G401.6 (cell line): ENCODE data around the gene OXSR1.
"Not testable (repeated sequence)": the region's sequence is repeated elsewhere in the genome, so short reads cannot be mapped to it uniquely, and the experiment has no call there.

ENCODE experiments used
- FAIRE-seq: peaks from 2 replicates; lab custom pipeline; 2012; peaks lifted over from hg19 to GRCh38; lab: Jason Lieb, UNC

Gene OXSR1

DNA sequence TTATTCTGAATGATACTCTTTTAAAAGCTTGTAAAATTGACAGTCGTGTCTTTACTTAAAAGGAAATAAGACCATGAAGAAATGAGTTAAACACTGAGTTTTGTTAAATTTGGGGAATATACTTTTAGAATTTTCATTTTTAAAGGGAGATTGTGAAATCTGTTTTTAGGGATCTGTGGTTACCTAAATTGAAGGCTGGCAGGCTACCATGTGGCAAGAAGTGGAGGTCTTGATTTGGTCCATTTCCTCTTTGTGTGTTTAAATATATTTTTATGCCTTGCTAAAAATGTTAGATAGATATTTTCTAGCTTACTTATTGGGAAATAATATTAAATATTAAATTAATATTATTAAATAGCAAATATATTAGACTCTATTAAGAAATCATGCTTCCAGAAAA is 63.7 kb downstream of the OXSR1 start:
- FAIRE-seq: peak; percentile 71

DNA sequence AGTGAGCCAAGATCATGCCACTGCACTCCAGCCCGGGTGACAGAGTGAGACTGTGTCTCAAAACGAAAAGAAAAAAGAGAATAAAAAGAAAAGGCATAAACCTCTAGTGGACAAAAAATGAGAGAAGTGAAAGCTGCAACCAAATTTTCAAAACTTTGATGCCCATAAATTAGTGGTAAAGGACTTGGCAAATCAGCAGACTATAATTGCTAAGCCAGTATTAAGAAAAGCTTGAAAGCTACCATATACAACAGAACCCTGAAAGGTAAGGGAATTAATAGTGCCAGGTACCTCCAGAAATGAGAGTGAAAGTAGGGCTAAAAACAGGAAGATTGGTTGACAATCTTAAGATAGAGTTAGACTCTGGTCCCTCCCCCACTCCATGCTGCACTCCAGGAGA is 67.4 kb downstream of the OXSR1 start:
- no peak for FAIRE-seq

DNA sequence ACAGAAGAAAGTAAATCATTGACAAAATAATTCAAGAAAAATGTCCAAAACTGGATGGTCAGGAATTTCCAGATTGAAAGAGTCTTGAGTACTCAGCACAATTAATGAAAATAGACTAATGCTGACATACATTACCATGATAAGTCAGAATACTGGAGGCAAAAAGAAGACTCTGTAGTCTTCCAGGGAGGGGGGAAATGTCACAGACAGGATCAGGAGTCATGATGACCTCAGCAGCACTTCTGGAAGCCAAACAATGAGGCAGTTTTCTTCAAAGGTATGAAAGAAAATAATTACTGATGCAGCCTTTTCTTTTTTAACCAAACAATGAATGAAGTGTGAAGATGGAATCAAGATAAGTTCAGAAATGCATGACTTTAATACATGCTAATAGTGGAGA is 70.1 kb downstream of the OXSR1 start:
- no peak for FAIRE-seq

DNA sequence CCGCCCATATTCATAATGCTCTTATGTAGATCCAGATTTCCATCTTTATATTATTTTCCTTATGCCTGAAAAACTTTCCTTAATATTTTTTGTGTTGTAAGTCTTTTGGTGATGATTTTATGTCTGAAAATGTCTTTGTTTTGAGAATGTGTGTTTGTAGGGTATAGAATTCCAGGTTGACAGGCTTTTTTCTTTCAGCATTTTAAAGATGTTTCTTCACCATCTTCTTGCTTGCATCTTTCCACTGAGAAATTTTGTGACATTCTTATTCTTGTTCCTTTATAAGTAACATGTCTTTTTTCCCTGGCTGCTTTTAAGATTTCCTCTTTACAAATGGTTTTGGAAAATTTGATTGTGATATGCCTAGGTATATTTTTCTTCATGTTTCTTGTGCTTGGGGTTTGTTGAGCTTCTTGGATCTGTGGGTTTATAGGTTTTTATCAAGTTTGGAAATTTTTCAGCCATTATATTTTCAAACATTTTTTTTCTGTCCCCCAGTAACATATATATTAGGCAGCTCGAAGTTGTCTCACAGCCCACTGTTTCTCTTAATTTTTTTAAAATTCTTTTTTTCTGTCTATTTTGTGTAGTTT is 73.2 kb downstream of the OXSR1 start:
- FAIRE-seq: no peak

DNA sequence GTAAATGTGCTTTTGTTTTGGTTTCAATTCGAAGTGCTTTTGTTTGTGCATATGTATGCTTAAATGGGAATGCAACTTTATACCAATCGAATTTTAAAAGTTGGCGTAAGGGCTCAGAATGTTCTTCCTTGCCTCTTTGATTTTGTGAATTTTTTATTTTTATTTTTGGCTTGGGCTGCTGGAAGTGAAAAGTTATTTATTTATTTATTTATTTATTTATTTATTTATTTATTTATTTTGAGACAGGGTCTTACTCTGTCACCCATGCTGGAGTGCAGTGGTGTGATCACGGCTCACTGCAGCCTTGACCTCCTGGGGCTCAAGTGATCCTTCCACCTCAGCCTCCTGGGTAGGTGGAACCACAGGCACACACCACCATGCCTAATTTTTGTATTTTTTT is 77.5 kb downstream of the OXSR1 start:
- FAIRE-seq: not testable (repeated sequence)

DNA sequence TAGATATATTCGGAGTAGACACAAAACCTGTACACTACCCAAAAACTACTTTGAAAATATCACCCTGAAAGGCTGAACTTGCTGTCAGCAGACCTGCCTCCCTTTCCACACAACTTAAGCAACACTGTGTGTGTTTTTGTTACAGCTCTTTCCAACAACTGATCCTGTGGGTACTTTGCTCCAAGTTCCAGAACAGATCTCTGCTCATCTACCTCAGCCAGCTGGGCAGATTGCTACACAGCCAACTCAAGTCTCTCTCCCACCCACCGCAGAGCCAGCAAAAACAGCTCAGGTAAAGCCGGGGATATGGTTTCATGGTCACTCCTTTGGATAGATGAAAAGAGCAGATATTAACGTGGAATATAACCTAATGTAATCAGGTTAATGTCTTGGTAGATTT is 80.6 kb downstream of the OXSR1 start:
- no peak for FAIRE-seq

DNA sequence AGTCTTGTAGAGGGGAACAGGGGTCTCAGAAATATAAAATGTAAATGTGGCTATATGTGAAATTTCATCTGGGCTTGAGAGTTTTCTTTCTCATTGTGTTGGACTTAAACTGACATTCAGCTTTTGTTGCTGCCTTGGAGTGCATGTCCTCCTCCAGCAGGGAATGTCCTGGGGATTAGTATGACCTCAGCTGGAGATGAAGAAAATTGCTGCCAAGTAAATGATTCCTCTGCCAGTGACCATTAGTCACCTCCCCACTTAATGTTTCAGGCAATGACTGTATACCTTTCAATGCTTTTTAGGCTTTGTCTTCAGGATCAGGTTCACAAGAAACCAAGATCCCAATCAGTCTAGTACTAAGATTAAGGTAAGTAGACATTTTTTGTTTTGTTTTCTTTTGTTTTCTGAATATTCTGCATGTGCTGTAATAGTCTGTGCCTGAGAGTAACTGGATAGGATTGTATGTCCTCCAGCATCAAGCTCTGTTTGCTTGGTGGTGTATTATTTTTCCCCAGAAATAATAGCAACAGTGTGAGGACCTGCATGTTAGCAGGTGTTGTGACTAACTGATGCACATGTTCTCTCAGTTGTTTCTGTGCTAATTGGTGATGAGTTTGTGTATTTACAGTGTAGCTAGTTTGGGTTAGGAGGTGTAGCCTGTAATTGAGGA is 82.2 kb downstream of the OXSR1 start:
- FAIRE-seq: peak; percentile 87

DNA sequence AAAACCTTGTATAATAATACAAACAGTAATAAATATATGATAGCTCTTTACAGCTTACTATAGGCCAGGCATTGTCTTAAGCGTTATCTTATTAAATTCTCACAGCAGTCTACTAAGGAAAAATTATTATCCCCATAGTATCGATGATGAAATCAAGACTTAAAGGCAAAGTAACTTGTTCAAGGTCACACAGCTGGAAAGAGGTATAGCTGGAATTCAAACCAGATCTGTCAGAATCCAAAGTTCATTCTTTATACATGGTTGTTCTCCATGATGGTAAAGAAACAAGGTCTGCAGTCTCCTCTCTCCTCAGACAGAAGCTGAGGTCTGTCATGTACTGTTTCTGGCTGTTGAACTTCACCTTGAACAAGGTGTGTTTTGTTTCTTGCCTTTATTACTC is 84.9 kb downstream of the OXSR1 start:
- no peak for FAIRE-seq

DNA sequence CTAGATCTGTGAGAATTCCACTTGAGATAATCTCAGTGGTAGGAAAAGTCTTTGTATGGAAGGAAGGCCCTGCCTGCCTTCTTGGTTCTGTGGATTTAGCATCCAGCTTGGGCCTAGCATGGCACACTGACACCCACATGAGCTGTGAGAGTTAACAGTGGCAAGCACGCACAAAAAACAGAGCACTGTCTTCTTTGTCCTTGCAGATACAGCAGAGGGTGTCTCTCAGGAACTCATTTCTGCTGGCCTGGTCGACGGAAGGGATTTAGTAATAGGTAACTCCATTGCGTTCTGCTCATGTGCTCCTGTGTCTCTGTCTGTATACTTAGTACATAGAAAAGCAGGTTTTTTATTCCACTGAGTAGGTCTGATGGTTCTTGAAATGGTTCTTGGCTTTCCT is 85.9 kb downstream of the OXSR1 start:
- FAIRE-seq: no peak

DNA sequence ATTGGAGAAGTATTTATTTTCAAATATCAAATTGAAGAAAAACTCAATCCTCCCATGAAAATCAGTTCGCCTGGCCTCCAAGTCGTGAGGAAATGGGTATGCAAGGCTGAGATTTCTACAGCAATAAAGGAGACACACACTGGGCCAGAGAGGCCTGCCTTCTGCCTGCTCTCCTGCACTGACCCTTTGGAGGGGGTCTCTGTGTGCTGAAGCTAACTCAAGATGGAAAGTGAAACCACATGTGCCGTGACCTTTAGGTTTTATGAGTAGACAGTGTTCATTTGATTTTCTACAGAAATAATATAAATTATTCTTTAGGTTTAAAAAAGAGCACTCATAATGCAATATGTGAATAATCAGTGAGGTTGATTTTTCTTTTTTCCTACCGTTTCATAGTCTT is 88.4 kb downstream of the OXSR1 start:
- no peak for FAIRE-seq

DNA sequence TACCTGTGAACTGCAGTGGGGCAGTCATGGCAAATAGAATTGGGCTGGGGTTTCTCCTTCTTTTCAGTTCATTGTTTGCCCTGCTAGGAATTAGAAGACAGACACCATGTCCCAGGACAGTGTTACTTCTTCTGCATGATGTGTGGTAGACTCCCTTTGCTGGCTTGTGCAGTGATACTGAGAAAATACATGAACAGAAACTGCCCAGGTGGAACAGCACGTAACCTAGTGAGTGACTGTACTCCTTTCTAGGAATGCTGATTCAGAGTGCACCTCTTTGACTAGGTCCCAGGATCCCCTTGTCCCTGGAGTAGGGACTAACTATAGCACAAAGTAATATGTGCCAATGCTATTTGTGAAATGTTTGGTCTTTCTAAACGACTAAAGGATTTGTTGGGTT is 89.5 kb downstream of the OXSR1 start:
- no peak for FAIRE-seq

DNA sequence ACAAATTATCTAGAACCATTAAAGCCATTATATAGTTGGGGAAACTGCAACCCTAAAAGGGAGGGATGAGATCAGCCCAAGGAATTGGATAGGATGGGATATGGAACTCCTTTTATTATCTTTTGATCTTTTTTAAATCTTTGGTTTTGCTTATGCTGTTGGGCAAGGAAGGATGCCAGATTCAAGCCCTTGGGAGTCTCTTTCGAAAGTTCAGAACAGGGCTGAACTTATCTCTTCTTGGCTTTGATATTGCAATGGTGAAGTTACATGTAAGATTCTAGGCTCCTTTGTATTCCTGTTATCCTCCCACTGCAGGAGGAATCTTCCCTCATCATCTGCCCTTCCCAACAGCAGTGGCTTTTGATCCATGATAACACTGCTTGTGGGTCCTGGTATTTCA is 90.3 kb downstream of the OXSR1 start:
- FAIRE-seq: no peak

DNA sequence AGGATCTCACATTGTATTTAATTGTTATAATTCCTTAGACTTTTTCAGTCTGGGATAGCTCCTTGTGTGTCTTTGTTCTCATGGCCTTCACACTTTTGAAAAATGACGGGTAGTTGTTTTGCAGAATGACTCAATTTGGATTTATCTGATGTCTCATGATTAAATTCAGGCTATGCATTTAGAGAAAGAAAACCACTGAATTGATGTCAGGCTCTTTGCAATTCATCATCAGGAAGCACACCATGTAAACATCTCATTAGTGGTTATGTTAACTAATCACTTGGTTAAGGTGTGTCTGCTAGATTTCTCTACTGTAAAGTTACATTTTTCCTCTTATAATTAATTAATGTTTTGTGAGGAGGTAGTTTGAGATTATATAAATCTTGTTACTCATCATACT is 92.2 kb downstream of the OXSR1 start:
- no peak for FAIRE-seq

DNA sequence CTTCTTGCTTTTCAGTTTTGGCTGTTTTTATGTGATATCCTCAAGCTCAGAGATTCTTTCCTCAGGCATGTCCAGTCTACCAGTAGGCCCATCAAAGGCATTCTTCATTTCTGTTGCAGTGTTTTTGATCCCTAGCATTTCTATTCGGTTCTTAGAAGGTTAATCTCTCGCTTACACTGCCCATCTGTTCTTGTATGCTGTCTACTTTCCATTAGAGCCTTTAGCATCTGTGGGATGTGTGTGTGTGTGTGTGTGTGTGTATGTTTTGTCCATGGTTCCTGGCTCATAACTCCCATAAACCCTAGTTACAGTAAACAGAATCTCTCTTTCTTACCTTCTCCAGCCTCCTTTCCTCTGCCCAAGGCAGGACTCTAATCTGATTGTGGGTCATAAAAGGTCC is 95.1 kb downstream of the OXSR1 start:
- no peak for FAIRE-seq

DNA sequence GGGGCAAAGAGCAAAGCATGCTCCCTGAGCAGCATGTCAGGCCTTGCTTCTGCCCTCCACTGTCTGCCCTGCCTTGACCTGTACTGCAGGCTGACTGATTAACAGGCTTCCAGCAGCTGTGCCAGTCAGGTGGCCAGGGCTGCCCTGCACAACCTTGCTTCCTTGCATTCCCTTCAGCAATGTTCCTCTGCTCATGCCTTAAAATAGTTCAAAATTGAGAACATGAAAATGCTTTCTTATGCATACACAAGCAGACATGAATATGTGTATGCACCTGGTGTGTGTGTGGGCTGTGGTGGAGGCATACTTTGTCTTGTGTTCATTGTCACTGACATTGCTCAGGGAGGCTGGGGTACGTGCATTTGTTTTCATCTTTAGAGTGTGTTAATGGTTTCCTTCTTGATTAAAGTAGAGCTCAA is 99.0 kb downstream of the OXSR1 start:
- FAIRE-seq: no peak

DNA sequence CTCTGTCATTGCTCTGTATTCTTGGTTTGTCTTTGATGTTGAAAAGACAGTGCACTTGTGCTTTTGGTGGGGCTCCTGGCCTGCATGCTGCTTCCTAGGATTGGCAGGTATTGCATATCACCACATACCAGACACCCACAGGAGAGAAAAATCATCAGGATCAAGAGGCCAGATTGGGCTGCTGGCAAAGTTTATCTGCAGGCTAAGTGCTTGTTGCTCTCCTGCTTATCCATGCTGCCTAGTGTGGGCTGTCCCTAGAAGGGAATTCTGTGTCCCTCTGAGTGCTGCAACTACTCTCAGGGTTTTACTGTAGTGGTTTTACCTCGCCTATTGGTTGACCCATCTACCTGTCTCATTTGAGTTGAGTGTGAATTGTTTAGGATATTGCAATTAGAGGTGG is 99.4 kb downstream of the OXSR1 start:
- FAIRE-seq: no peak

DNA sequence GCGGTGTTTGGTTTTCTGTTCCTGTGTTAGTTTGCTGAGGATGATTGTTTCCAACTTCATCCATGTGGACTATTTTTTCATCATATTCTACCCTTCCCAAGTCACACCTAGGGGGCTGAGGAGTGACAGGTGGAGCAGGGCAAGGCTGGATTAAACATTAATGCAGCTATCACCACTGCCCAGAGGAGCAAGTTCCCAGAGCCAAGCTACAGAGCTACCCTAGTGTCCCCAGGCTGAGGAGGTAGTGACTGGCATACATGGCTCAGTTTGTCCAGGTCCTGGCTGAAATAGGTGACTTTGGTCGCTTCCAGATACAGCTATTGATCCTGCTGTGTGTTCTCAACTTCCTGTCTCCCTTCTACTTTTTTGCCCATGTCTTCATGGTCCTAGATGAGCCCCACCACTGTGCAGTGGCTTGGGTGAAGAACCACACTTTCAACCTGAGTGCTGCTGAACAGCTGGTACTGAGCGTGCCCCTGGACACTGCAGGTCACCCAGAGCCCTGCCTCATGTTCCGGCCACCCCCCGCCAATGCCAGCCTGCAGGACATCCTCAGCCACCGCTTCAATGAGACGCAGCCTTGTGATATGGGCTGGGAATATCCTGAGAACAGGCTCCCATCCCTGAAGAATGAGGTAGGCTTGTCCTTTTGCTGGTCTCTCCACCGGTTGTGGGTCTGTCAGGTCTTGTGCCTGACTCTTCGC is 100.4 kb downstream of the OXSR1 start, which contains the start of gene SLC22A13:
Gene SLC22A13 (plus strand): TSS at position 209 of the 704 bp plus-strand sequence. CDS start 49 bp downstream, at position 258.
- no peak for FAIRE-seq

DNA sequence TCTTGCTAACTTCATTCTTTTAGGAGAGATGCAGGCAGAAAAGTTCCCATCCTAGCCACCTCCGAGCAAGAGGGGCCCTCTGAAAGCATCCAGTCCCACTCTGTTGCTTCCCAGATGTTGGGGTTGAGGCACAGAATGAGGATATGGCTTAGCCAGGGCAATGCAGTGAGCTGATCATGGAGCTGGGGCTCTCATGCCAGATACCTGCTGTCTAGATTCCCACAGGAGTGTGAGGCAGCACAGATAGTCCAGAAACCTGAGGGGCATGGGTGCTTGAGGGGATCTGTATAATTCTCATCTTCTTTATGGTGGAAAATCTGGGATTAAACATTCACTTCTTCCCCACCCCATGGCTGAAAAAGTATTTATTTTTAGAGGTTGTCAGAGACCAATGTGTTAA is 101.5 kb downstream of the OXSR1 start:
- FAIRE-seq: no peak

DNA sequence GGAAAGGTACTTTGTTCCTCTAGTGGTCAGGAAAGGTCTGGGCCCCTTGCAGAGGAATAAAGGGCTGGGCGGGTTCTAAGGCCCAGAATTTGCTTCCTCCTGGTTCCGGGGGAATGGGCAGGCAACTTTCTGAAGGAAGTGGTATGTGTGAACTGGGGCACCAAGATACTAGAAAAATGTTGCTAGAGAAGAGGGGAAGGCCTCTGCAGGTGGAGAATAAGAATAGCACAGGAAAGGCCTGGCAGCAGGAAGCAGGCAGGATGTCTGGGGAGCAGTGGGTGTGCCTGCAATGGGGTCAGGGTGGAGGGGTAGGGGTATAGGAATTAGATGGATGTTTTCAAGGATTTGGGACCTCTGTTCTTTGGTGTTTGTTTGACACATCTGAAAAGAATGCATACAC is 102.3 kb downstream of the OXSR1 start:
- FAIRE-seq: no peak

DNA sequence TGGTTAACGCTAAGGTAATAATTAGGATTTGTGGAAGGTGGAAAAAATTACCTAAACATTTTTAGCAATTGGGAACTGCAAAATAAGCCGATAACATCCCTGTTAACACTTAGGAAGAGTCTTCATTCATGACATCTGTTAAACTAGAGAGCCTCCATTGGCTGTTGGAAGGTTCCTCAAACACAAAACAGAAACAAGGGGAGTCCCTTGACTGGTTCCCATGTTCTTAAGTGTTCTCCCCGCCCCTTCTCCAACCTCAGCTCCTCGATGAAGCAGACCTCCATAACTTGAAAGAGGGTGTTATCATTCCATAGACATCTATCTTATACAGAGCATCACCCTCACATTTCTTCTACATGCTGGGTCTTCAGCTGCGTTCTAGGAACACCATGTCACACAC is 102.8 kb downstream of the OXSR1 start:
- no peak for FAIRE-seq

DNA sequence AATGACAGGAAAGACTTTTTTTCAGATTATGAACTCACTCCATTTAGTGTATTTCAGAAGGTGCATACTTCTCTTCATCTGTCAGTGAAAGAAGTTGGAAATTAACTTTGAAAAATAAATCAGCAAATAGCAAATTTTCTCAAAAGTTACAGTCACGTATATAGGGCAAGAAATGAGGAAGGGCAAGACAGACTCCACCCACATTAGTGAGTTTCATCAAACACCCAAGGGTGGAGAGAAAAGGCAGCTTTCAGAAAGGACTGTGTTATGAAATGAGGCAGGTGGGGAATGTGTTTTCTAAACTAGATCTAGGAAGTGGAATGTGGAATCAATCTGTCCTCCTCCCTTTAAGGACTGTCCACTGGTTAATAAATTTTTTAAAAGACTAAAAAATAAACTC is 103.2 kb downstream of the OXSR1 start:
- no peak for FAIRE-seq

DNA sequence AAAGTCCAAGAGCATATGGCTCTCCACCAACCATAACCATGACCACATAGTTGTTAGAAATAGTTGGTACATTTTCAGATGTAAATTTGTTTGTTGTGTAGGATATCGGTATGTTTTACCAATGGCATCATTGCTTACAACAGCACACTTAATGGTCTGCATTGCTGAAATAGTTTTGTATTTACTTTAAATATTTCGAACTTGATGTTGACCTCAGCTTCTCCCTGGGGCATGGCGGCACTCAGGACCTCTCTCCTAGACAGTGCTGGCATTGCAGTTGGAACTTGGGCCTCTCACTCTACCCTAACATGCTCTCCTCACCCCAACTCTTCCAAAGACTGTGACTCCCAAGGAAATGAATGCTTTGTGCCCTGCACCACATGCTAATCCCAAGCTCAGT is 105.3 kb downstream of the OXSR1 start:
- FAIRE-seq: no peak

DNA sequence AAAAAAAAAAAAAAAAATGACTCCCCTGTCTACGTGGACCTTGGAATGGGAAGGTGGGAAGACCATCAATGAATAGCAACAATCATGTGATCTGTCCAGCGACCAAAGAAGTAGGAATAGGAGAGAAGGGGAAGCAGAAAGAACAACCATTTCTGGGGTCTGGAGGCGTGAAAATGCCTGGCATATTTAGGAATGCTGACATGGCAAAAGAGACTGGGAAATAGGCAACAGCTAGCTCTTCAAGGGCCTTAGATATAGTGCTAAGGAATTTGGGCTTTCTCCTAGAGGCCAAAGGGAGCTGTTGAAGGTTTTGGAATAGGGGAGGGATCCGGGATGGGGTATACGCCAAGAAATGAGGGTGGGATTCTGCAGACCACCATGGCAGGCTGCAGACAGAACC is 106.2 kb downstream of the OXSR1 start:
- no peak for FAIRE-seq
